Neutrophil (primary cell): ENCODE measurements around the gene CD74.
"Not testable (repeated sequence)": the region's sequence is repeated elsewhere in the genome, so short reads cannot be mapped to it uniquely, and the experiment has no call there.

Source experiments
- H3K27ac ChIP-seq: fragments of 200-600 bp; sonication (generic); 2 replicates; pipeline ENCODE4 v1.5.1; 2016; ENCODE audit warnings: mild to moderate bottlenecking, moderate library complexity
- H3K27me3 ChIP-seq: fragments of 200-600 bp; sonication (generic); 2 replicates; pipeline ENCODE4 v1.6.0; 2016; ENCODE audit warnings: mild to moderate bottlenecking
- H3K36me3 ChIP-seq: fragments of 200-600 bp; sonication (generic); 2 replicates; pipeline ENCODE4 v1.5.1; 2017
- H3K4me1 ChIP-seq, 2 experiments: fragments of 200-600 bp in 1 of 2; sonication (generic) in 1 of 2; 1 replicate in 1 of 2; 2 replicates in 1 of 2; pipeline versions ENCODE4 v1.5.1 to v1.6.1; 2013 to 2016; ENCODE audit warnings: low read depth in 1 of 2, low read length in 1 of 2, mild to moderate bottlenecking in 1 of 2, moderate library complexity in 1 of 2; ENCODE audit not compliant: control insufficient read depth in 1 of 2, insufficient read depth in 1 of 2
- H3K4me3 ChIP-seq, 2 experiments: fragments of 200-600 bp in 1 of 2; sonication (generic) in 1 of 2; 1 replicate in 1 of 2; 2 replicates in 1 of 2; pipeline ENCODE4 v1.5.1; 2013 to 2016; ENCODE audit warnings: low read depth in 1 of 2, low read length in 1 of 2, mild to moderate bottlenecking in 1 of 2, moderate library complexity in 1 of 2
- H3K9me3 ChIP-seq: fragments of 200-600 bp; sonication (generic); 2 replicates; pipeline ENCODE4 v1.5.1; 2016
- CTCF ChIP-seq: fragments of 200-600 bp; sonication (generic); IDR thresholded peaks from 2 replicates; pipeline ENCODE4 v1.5.1; 2016; ENCODE audit warnings: antibody characterized with exemption

The CD74 gene

GRCh38 chr5:150457121-150457520, 44.4 kb upstream of the CD74 start:
- peaks cover 96 to 100% of the 10 kb centered on the region in 2 experiments for H3K4me1 ChIP-seq
- peak overlapping the region; percentile 43 to 46 for H3K4me3 ChIP-seq
- H3K27me3 ChIP-seq: no peaks in the 10 kb centered on the region
- H3K36me3 ChIP-seq: no peaks in the 10 kb centered on the region
- no peaks in the 10 kb centered on the region for H3K9me3 ChIP-seq
- TF ChIP-seq CTCF: peak; percentile 26
- H3K27ac ChIP-seq: peak overlapping the region; percentile 85

GRCh38 chr5:150454492-150455229, 42.0 kb upstream of the CD74 start:
- H3K9me3 ChIP-seq: no peaks in the 10 kb centered on the region

GRCh38 chr5:150454027-150454426, 41.3 kb upstream of the CD74 start:
- H3K9me3 ChIP-seq, H3K36me3 ChIP-seq, H3K27me3 ChIP-seq: not testable (repeated sequence)
- peaks cover 77 to 82% of the 10 kb centered on the region in 2 experiments for H3K4me1 ChIP-seq
- H3K27ac ChIP-seq: peak overlapping the region; percentile 85
- peak overlapping the region in 1 of 2 experiments; percentile 25 for H3K4me3 ChIP-seq

More at GRCh38 chr5:150454492-150455229, 42.0 kb upstream of the CD74 start:
- Histone ChIP-seq H3K4me3 (peak overlapping the region; percentile 0 to 25), H3K36me3 (no peaks in the 10 kb centered on the region), H3K27ac (peak overlapping the region; percentile 85), H3K4me1 (peaks cover 81 to 86% of the 10 kb centered on the region in 2 experiments), H3K27me3 (no peaks in the 10 kb centered on the region)
- no peak for TF ChIP-seq CTCF

GRCh38 chr5:150452914-150453313, 40.2 kb upstream of the CD74 start:
- peak overlapping the region; percentile 85 for H3K27ac ChIP-seq
- no peak for TF ChIP-seq CTCF
- H3K27me3 ChIP-seq: no peaks in the 10 kb centered on the region
- H3K4me3 ChIP-seq: peak overlapping the region in 1 of 2 experiments; percentile 25
- peaks cover 78 to 82% of the 10 kb centered on the region in 2 experiments for H3K4me1 ChIP-seq
- no peaks in the 10 kb centered on the region for H3K9me3 ChIP-seq
- H3K36me3 ChIP-seq: no peaks in the 10 kb centered on the region

GRCh38 chr5:150451594-150451993, 38.9 kb upstream of the CD74 start:
- no peaks in the 10 kb centered on the region for H3K9me3 ChIP-seq

More at GRCh38 chr5:150451594-150451993, 38.9 kb upstream of the CD74 start:
- H3K4me3 ChIP-seq: no peak overlapping the region
- no peak for TF ChIP-seq CTCF
- H3K27me3 ChIP-seq: no peaks in the 10 kb centered on the region
- no peak overlapping the region for H3K27ac ChIP-seq
- H3K4me1 ChIP-seq: peaks cover 75 to 82% of the 10 kb centered on the region in 2 experiments
- peaks cover 8% of the 10 kb centered on the region for H3K36me3 ChIP-seq
